Upper lobe of right lung (tissue), 1 donor: ENCODE results near the gene PDPK1. TPM values are rescaled to one million over a fixed set of nuclear protein-coding genes. Genes with fewer than 3 reads are reported as not detected.
"Not testable (repeated sequence)": the region's sequence is repeated elsewhere in the genome, so short reads cannot be mapped to it uniquely, and the experiment has no call there.

ENCODE experiments used
- ATAC-seq: fragments of 200-7000 bp; cut with Tn5 transposase; one replicate; pipeline ENCODE4 v1.9.1; 2020; ENCODE audit warnings: mild to moderate bottlenecking, moderate library complexity
- DNase-seq: peaks from one replicate; pipeline ENCODE4 v3.0.0-alpha.2; 2020
- H3K27ac ChIP-seq: fragments of 200-600 bp; one replicate; pipeline ENCODE4 v1.8.0; 2022
- H3K27me3 ChIP-seq: fragments of 200-600 bp; one replicate; pipeline ENCODE4 v1.8.0; 2022; ENCODE audit warnings: mild to moderate bottlenecking
- H3K36me3 ChIP-seq: fragments of 200-600 bp; one replicate; pipeline ENCODE4 v1.8.0; 2022
- H3K4me1 ChIP-seq: fragments of 200-600 bp; one replicate; pipeline ENCODE4 v1.8.0; 2022
- H3K4me3 ChIP-seq: fragments of 200-600 bp; one replicate; pipeline ENCODE4 v1.8.0; 2022; ENCODE audit warnings: mild to moderate bottlenecking
- H3K9me3 ChIP-seq: fragments of 200-600 bp; one replicate; pipeline ENCODE4 v1.8.0; 2022
- intact Hi-C: fragments of 100-400 bp; cut with DNase I; formaldehyde crosslinking; loops from one replicate; pipeline ENCODE4 v1.11.0; 2022
- microRNA-seq: library from miRNA; unstranded; fragments of <30 nt; microRNA quantifications from one replicate; pipeline ENCODE4 v1.2.0, GENCODE V29; 2020; ENCODE audit warnings: borderline microRNAs expressed
- total RNA-seq: library from RNA; stranded (reverse); fragmentation: NEBNext Ultra II Directional; extraction: Animal tissue kit (Norgen Biotek cat#: 25700); gene quantifications from one replicate; pipeline ENCODE4 v1.2.1, GENCODE V29; 2021
- donor health status: DM: no; HTN: yes; CAD: no; lungs with severe emphysema.

PDPK1 gene
- total RNA-seq, 1 donor from 2014 or later, result 90.9 TPM

DNA sequence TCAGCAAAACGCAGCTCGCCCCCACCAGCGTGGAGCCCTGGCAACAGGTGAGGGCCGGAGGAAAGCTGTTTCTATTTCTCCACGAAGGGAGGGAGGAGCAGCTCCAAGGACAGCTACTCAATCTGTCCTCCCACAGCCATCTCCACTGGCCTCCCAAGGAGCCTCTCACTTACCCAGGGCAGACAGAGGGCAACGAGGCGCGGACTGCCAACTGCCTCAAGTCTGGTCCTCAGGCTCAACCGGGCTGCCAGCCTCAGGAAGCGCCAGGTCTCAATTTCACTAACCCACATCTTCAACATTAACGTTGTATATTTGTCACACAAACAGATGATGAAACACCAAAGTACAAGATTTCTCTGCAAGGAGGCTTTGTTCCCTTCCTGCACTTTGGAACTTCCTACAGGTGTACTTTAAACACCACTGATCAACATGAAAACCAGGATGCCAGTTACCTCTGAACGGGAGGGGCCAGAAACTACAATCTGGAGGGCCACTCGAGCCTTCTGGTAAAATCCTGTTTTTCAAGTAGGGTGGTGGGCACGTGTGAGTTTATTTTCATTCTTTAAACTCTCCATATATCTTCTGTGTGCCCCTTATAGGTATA, 113.5 kb downstream of the PDPK1 start:
- H3K27ac ChIP-seq, H3K4me1 ChIP-seq, intact Hi-C loops, H3K9me3 ChIP-seq, DNase-seq, H3K27me3 ChIP-seq, H3K4me3 ChIP-seq, H3K36me3 ChIP-seq: not testable (repeated sequence)
- peak; percentile 80 for ATAC-seq

Small RNA genes lying within 50 kb of the gene (microRNA-seq; reads per million reads assigned to microRNA genes)
- not detected for gene MIR3178

Other genes with a start within 250 kb of the PDPK1 start
- gene ABCA3, start 197.3 kb upstream of the PDPK1 start, total RNA-seq, result 598 TPM
- gene CCNF, start 108.6 kb upstream of the PDPK1 start, total RNA-seq, result 3.6 TPM
- not detected for gene TEDC2, start 77.9 kb upstream of the PDPK1 start, total RNA-seq
- gene NTN3, start 66.7 kb upstream of the PDPK1 start, total RNA-seq, result not detected
- 43.7 TPM for gene TBC1D24, start 62.9 kb upstream of the PDPK1 start, total RNA-seq
- gene ATP6V0C, start 24.1 kb upstream of the PDPK1 start, total RNA-seq, result 298 TPM
- 61.7 TPM for gene AMDHD2, start 17.6 kb upstream of the PDPK1 start, total RNA-seq
- gene CEMP1, start 6.6 kb upstream of the PDPK1 start, total RNA-seq, result 1.4 TPM
- gene KCTD5, start 144.5 kb downstream of the PDPK1 start, total RNA-seq, result 23.8 TPM
- 0.81 TPM for gene PRSS27, start 182.2 kb downstream of the PDPK1 start, total RNA-seq
- 660 TPM for gene SRRM2, start 214.6 kb downstream of the PDPK1 start, total RNA-seq
- gene ELOB, start 239.3 kb downstream of the PDPK1 start, total RNA-seq, result 179 TPM
- not detected for gene PRSS33, start 249.5 kb downstream of the PDPK1 start, total RNA-seq